22Rv1 (cell line): ENCODE measurements around the gene FAM83E.

Experiments used
- ZFX ChIP-seq: fragments of 450-650 bp; IDR thresholded peaks from 2 replicates; pipeline ENCODE4 v1.6.1; 2017; ENCODE audit warnings: antibody characterized with exemption, borderline replicate concordance
- TF ChIP-seq, protein P1 (sequence below): fragments of 450-650 bp; IDR thresholded peaks from 2 replicates; pipeline ENCODE4 v1.5.1; 2017; ENCODE audit warnings: mild to moderate bottlenecking

- TF ChIP-seq, protein P1, sequence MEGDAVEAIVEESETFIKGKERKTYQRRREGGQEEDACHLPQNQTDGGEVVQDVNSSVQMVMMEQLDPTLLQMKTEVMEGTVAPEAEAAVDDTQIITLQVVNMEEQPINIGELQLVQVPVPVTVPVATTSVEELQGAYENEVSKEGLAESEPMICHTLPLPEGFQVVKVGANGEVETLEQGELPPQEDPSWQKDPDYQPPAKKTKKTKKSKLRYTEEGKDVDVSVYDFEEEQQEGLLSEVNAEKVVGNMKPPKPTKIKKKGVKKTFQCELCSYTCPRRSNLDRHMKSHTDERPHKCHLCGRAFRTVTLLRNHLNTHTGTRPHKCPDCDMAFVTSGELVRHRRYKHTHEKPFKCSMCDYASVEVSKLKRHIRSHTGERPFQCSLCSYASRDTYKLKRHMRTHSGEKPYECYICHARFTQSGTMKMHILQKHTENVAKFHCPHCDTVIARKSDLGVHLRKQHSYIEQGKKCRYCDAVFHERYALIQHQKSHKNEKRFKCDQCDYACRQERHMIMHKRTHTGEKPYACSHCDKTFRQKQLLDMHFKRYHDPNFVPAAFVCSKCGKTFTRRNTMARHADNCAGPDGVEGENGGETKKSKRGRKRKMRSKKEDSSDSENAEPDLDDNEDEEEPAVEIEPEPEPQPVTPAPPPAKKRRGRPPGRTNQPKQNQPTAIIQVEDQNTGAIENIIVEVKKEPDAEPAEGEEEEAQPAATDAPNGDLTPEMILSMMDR, result no peak
- no peak for TF ChIP-seq ZFX
Measured at GRCh38 chr19:48651683-48652048, 36.8 kb upstream of the FAM83E start.
